SKM-1 treated with dmso at 0.1 percent for 144 hours (cell line): ENCODE data around the gene RBFOX1.

Experiments
- DNase-seq: peaks from one replicate; lab custom pipeline; 2025; ENCODE audit not compliant: unreplicated experiment; lab: John Stamatoyannopoulos, UW

The RBFOX1 gene

DNA sequence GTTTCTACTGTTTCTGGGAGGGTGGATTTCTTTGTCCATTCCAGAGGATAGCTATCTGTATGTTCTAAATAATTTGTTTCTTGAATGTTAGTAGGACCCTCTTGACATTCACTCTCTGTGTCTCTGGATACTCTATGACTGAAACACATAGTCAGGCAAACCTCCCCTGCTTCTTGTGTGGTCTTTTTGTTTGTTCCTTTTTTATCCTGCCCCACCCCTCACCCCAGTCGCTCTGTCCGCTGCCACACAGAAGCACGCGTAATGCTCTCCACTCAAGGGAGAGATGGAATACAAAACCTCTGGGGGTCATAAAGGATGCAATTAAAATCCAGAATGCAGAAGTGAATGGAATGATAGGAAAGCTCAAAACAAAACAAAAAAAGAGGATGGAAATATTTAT is 253.1 kb downstream of the RBFOX1 start:
- no peak for DNase-seq

- DNase-seq = no peak
These were observed 258.3 kb downstream of the RBFOX1 start for GRCh38 chr16:7590934-7591333.

DNA sequence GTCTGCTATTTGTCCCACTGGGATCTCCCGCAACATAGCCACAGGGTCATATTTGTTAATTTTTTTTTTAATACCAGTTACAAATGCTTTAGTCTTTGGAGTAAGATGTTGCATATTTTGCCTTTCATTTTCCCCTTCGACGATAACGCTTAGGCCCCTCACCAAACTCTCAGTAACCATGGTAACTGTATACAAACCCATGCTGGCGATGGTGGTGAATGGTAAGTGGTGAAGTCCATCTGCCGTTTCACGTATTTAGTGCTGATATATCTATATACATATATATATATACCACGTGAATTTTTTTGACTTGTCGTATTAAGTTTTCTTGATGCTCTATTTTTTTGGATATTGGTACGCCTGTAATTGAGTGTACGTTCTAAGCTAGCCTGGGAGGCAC is 263.7 kb downstream of the RBFOX1 start:
- no peak for DNase-seq

GRCh38 chr16:7597677-7598076 is 265.0 kb downstream of the RBFOX1 start:
- DNase-seq = no peak

DNA sequence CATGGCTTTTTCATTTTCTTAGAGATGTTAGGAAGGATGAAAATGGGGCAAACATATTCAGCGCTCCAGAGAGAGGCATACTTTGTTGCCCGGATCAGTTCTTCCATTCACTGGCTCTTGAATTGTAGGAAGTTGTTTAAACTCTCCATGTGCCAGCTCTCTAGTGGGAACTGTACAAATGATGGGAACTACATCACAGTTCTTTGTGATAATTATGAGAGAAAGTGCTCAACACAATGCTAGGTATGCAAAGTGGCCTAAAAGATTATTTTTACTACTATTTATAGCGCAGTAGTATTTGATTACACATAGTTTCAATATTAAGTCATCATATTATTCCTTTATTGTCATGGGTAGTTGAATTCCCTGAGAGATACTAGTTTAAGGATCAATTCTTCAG is 268.5 kb downstream of the RBFOX1 start:
- DNase-seq = no peak

GRCh38 chr16:7602291-7602950 is 269.8 kb downstream of the RBFOX1 start:
- DNase-seq = no peak

- no peak for DNase-seq
These were observed 273.2 kb downstream of the RBFOX1 start for GRCh38 chr16:7605812-7606211.

- no peak for DNase-seq
These were observed 280.0 kb downstream of the RBFOX1 start for GRCh38 chr16:7612671-7613070.

DNA sequence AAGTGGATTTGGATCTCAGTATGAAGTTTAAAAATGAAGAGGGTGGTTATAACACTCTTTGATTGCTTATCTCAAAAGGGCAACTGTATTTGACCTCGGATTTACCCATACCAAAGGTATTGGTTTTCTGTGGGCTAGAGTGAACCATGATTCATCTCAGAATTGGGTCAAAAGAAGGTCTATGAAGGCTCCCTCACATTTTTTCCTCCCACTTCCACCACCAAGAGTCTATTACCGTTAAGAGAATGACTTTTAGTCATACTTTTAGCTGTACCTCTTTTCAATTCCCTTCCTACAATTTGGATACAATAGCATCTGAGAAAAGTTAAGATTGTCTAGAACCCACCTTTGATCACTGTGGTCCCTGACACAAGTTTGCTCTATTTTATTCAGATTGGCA is 280.9 kb downstream of the RBFOX1 start:
- no peak for DNase-seq

GRCh38 chr16:7614021-7614795 is 281.6 kb downstream of the RBFOX1 start:
- no peak for DNase-seq

DNA sequence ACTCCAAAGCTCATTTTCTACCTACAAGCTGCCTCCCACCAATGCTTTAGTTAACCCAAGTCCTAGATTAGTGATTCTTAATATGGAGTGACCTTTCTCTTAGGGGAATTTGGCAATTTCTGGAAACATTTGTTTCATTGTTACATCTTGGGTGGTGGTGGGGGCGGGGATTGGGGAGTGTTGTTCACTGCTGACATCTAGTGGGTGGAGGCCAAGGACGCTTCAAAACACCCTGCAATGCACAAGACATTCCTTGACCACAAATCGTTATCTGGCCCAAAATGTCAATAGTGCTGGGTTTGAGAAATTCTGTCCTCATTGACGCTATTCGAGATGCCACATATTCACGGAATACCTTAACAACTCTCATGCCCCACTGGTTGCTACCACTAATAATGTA is 282.9 kb downstream of the RBFOX1 start:
- DNase-seq = no peak

- no peak for DNase-seq
These were observed 292.5 kb downstream of the RBFOX1 start for GRCh38 chr16:7624871-7625766.

DNA sequence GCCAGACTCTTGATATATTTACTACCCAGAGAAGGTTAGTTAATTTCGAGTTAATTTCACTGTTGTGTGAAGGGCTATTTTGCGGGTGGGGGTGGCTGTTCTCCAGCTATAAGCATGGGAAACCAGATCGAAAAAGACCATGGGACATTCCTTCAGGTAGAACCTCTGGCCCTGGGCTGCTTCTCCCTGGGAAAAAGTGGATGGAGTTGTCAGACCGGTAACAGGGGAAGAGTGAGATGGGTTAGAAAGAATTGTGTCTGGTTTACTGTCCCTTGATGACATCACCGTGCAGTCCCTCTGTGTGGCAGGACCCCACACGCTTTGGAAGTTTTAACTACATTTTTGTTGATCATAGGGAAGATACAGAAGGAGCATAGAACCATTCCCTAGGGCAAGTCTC is 296.3 kb downstream of the RBFOX1 start:
- DNase-seq = no peak

GRCh38 chr16:7629571-7629970 is 296.9 kb downstream of the RBFOX1 start:
- no peak for DNase-seq

GRCh38 chr16:7637446-7637845 is 304.8 kb downstream of the RBFOX1 start:
- no peak for DNase-seq

DNA sequence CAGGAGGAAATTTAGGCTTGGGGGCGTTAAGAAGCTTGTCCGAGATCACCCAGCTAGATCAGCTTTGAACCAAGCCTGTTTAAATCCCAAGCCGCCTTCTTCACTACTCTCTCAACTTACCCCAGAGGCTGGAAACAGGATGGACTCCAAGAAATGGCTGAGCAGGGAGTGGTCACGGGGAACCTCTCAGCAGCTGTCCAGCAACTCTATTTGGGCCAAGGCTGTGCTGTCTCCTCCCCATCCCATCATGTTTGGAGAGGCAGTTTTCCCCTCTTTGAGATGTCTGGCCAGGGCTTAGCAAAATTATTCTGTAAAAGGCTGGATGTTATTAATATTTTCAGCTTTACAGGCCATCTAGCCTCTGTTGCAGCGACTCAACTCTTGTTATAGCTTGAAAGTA is 305.7 kb downstream of the RBFOX1 start:
- DNase-seq = no peak

- DNase-seq = no peak
These were observed 307.7 kb downstream of the RBFOX1 start for GRCh38 chr16:7640334-7640733.

- DNase-seq = no peak
These were observed 311.5 kb downstream of the RBFOX1 start for GRCh38 chr16:7644176-7644575.

GRCh38 chr16:7644811-7645210 is 312.2 kb downstream of the RBFOX1 start:
- DNase-seq = no peak

DNA sequence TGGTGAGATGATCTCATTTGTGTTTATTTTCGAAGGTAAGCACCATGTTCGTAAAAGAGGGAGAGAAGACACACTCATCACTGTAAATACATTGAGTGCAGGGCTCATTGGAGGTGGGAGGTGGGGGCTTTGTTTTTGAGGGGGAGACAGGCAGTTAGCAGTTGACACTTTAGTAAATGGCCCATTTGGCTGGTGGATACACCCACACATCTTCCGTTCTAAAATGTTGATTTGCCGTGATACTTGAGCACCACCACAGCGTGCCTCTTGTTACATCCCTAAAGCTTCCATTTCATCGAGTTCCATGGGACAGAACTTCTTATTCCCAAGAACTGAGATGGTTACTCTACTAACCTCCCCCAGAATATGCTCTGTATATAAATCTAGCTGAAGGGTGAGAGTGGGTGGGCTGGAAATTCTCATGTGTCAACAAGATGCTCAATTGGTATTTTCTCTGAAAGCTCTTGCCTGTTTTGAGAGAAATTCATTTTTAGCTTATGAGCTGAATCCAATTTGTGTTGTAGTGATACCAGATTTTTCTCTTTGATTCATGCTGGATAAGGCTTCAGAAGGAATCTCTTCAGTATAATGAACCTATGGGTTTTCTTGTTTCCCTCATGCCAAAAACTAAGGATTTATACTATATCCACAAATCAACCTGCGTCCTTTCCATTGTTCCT is 314.3 kb downstream of the RBFOX1 start:
- no peak for DNase-seq

DNA sequence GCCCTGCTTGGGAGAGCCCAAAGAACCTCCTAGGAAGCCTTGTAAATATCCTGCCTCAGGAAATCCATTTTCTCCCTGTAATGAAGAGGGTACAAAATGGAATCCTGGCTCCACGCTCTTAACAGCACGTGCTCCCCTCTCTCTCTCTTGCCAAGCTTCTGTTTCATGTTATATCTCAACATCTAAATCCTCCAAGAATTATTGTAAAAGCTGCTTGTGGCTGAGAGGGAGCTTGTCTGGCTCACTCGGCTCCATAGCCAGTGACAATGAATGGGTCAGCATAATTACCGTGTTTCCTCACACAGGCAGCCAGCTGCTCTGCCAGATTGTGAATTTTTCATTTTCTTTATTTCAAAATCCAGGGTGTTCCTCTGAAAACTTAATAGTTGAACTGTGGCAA is 317.8 kb downstream of the RBFOX1 start:
- DNase-seq = no peak
